ENCODE measurements around the gene GIMAP1.

GRCh38 chr7:150745876-150746275 lies 29.5 kb downstream of the GIMAP1 start:
- no peak for TF ChIP-seq TAF1 (IDR thresholded peaks at IDR 0.05; ENCODE audit: low read depth, low read length)
- no peak for TF ChIP-seq CTCF (IDR thresholded peaks at IDR 0.05; ENCODE audit: control extremely low read depth in 1 of 3, insufficient read depth in 1 of 3, low read depth in 1 of 3, low read length in 3 of 3)
- no peak for TF ChIP-seq CHD2 (IDR thresholded peaks at IDR 0.05; ENCODE audit: low read length)
- TF ChIP-seq TEAD4 (IDR thresholded peaks at IDR 0.05; ENCODE audit: low read depth, low read length) = no peak
- no peak for TF ChIP-seq RAD21 (IDR thresholded peaks at IDR 0.05 in 1 of 2, conservative IDR thresholded peaks at IDR 0.05 in 1 of 2; ENCODE audit: low read depth in 2 of 2, low read length in 2 of 2)
- TF ChIP-seq MAFK (IDR thresholded peaks at IDR 0.05; ENCODE audit: low read depth, low read length) = no peak
- no peak for TF ChIP-seq BCL11A (IDR thresholded peaks at IDR 0.05; ENCODE audit: low read depth in 2 of 2, low read length in 2 of 2)
- TF ChIP-seq TCF12 (IDR thresholded peaks at IDR 0.05; ENCODE audit: low read depth, low read length) = no peak
- TF ChIP-seq MAX (IDR thresholded peaks at IDR 0.05) = no peak
- no peak for TF ChIP-seq YY1 (IDR thresholded peaks at IDR 0.05; ENCODE audit: low read depth, low read length)
- no peak for TF ChIP-seq POLR2A (IDR thresholded peaks at IDR 0.05; ENCODE audit: control extremely low read depth in 1 of 2, low read depth in 2 of 2, low read length in 2 of 2)

Data from H1 (cell line).